Thyroid gland (tissue), 4 donors: ENCODE measurements around the gene TIMM44. TPM values are rescaled to one million over a fixed set of nuclear protein-coding genes. Genes with fewer than 3 reads are reported as not detected.

Source experiments
- DNase-seq, 2 donors: peaks; one replicate each; pipeline ENCODE4 v3.0.0-alpha.2; 2019
- H3K27ac ChIP-seq, 3 donors: fragments of 200-600 bp; sonication (generic); 1 replicate in 2 of 3; 2 replicates in 1 of 3; pipeline ENCODE4 v1.5.1; 2016 to 2019; ENCODE audit warnings: mild to moderate bottlenecking in 1 of 3, moderate library complexity in 1 of 3
- H3K27me3 ChIP-seq: fragments of 200-600 bp; sonication (generic); one replicate; pipeline ENCODE4 v1.5.1; 2019
- H3K36me3 ChIP-seq, 2 donors: fragments of 200-600 bp; sonication (generic); one replicate each; pipeline ENCODE4 v1.5.1; 2016 to 2019
- H3K4me1 ChIP-seq, 2 donors: fragments of 200-600 bp; sonication (generic); one replicate each; pipeline ENCODE4 v1.5.1; 2017 to 2019
- H3K4me3 ChIP-seq, 3 donors: fragments of 200-600 bp; sonication (generic); replicated peaks in 1 of 3; 1 replicate in 2 of 3; 2 replicates in 1 of 3; pipeline ENCODE4 v1.5.1; 2016; ENCODE audit warnings: mild to moderate bottlenecking in 1 of 3
- H3K9me3 ChIP-seq: fragments of 200-600 bp; sonication (generic); one replicate; pipeline ENCODE4 v1.5.1; 2017
- CTCF ChIP-seq, 6 experiments: fragments of 200-600 bp in 3 of 6; fragments of 450-650 bp in 3 of 6; sonication (generic) in 3 of 6; IDR thresholded peaks; one replicate each; pipeline ENCODE4 v1.5.1; 2016 to 2019; ENCODE audit warnings: antibody characterized with exemption in 6 of 6, mild to moderate bottlenecking in 2 of 6, inconsistent platforms in 1 of 6, moderate library complexity in 1 of 6
- POLR2A ChIP-seq, 2 donors: fragments of 450-650 bp; IDR thresholded peaks; one replicate each; pipeline ENCODE4 v1.6.1; 2017; ENCODE audit warnings: antibody characterized with exemption in 2 of 2, mild to moderate bottlenecking in 2 of 2, moderate library complexity in 1 of 2
- WGBS, 2 donors: methylation state at CpG; one replicate each; pipeline ENCODE4 v1.1.5; 2017; 5-methylcytosine and 5-hydroxymethylcytosine counted together
- intact Hi-C: fragments of 100-400 bp; cut with DNase I; formaldehyde crosslinking; loops from one replicate; pipeline ENCODE4 v1.15.1; 2023
- total RNA-seq, 4 donors: library from RNA; depleted of rRNA; stranded (reverse); fragments of >200 nt; gene quantifications; one replicate each; pipeline ENCODE4 v1.2.3, GENCODE V29; 2016

TIMM44 gene
- total RNA-seq, 4 donors from 2014 or later, result 47.4 to 85.6 (median 56.6) TPM

- WGBS, 2 donors, result 88 to 95% methylated on average over 27 to 35 of the region's 35 CpGs
- intact Hi-C loops, result no loop called here
Observed at GRCh38 chr19:7971553-7972520, 28.4 kb upstream of the TIMM44 start.

GRCh38 chr19:7970716-7971448, 27.4 kb upstream of the TIMM44 start:
- no peak overlapping the region for H3K4me3 ChIP-seq
- 74 to 76% methylated on average over 9 to 12 of the region's 12 CpGs for WGBS, 2 donors
- H3K36me3 ChIP-seq, result peaks cover 28 to 41% of the 10 kb centered on the region in 2 donors
- H3K4me1 ChIP-seq, result peaks cover 0 to 4% of the 10 kb centered on the region in 2 donors
- H3K27me3 ChIP-seq, result no peaks in the 10 kb centered on the region
- DNase-seq, result peak; percentile 17 to 32
- H3K9me3 ChIP-seq, result no peaks in the 10 kb centered on the region
- TF ChIP-seq CTCF (IDR thresholded peaks at IDR 0.05) (peak in 5 of 6 experiments; percentile 23 to 79 (median 48)), POLR2A (IDR thresholded peaks at IDR 0.05) (no peak)
- intact Hi-C loops, result no loop called here
- no peak overlapping the region for H3K27ac ChIP-seq

More at GRCh38 chr19:7971553-7972520, 28.4 kb upstream of the TIMM44 start:
- DNase-seq, result no peak
- Histone ChIP-seq H3K4me1 (peaks cover 0 to 4% of the 10 kb centered on the region in 2 donors), H3K36me3 (peaks cover 25 to 34% of the 10 kb centered on the region in 2 donors), H3K9me3 (no peaks in the 10 kb centered on the region), H3K27me3 (no peaks in the 10 kb centered on the region), H3K4me3 (no peak overlapping the region), H3K27ac (no peak overlapping the region)
- TF ChIP-seq CTCF (IDR thresholded peaks at IDR 0.05) (no peak), POLR2A (IDR thresholded peaks at IDR 0.05) (no peak)

GRCh38 chr19:7969555-7969939, 26.1 kb upstream of the TIMM44 start:
- no peaks in the 10 kb centered on the region for H3K27me3 ChIP-seq
- TF ChIP-seq POLR2A (IDR thresholded peaks at IDR 0.05), result no peak
- no peak for TF ChIP-seq CTCF (IDR thresholded peaks at IDR 0.05)
- H3K4me1 ChIP-seq, result no peaks in the 10 kb centered on the region
- intact Hi-C loops, result no loop called here
- no peak for DNase-seq
- H3K4me3 ChIP-seq, result no peak overlapping the region
- no peak overlapping the region for H3K27ac ChIP-seq
- WGBS, 2 donors, result 92 to 95% methylated on average over 11 of the region's 11 CpGs
- peaks cover 28 to 49% of the 10 kb centered on the region in 2 donors for H3K36me3 ChIP-seq
- no peaks in the 10 kb centered on the region for H3K9me3 ChIP-seq

GRCh38 chr19:7968796-7969554, 25.5 kb upstream of the TIMM44 start:
- intact Hi-C loops, result no loop called here
- Histone ChIP-seq H3K4me3 (no peak overlapping the region), H3K27me3 (no peaks in the 10 kb centered on the region), H3K4me1 (no peaks in the 10 kb centered on the region), H3K36me3 (peaks cover 28 to 55% of the 10 kb centered on the region in 2 donors), H3K27ac (no peak overlapping the region), H3K9me3 (no peaks in the 10 kb centered on the region)
- TF ChIP-seq CTCF (IDR thresholded peaks at IDR 0.05), result no peak
- no peak for TF ChIP-seq POLR2A (IDR thresholded peaks at IDR 0.05)
- WGBS, 2 donors, result 91 to 96% methylated on average over 19 to 20 of the region's 20 CpGs
- no peak for DNase-seq
